Ovary (tissue), 3 donors: ENCODE results near the gene KRTAP12-1.

Experiments
- EP300 ChIP-seq: sonication (generic); formaldehyde crosslinking; IDR thresholded peaks from one replicate; pipeline ENCODE4 v1.6.1; 2017; ENCODE audit warnings: antibody characterized with exemption
- POLR2A ChIP-seq: fragments of 450-650 bp; IDR thresholded peaks from one replicate; pipeline ENCODE4 v1.6.1; 2017; ENCODE audit warnings: antibody characterized with exemption, mild to moderate bottlenecking, moderate library complexity
- TF ChIP-seq, protein P1 (sequence below), 3 donors: fragments of 450-650 bp in 2 of 3; fragments of 200-600 bp in 1 of 3; IDR thresholded peaks; one replicate each; pipeline versions ENCODE4 v1.5.1 to v1.8.0; 2016 to 2022; ENCODE audit warnings: antibody characterized with exemption in 3 of 3, mild to moderate bottlenecking in 1 of 3
- donor health status: DM: no; HTN: no; CAD: no.

DNA sequence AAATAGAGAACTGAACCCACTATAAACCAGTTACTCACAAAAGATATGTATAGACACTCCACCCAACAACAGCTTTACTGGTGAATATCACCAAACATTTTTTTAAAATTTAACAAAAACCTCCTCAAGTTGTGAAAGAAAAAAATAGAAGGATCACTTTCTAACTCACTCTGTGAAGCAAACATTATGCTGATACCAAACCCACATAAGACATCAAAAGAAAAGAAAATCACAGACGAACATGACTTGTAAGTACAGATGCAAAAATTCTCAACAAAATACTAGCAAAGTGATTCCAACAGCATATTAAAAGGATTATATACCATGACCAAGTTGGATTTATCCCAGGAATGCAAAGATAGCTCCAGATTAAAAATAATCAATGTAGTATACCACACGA, 9.7 kb upstream of the KRTAP12-1 start:
- TF ChIP-seq, protein P1, sequence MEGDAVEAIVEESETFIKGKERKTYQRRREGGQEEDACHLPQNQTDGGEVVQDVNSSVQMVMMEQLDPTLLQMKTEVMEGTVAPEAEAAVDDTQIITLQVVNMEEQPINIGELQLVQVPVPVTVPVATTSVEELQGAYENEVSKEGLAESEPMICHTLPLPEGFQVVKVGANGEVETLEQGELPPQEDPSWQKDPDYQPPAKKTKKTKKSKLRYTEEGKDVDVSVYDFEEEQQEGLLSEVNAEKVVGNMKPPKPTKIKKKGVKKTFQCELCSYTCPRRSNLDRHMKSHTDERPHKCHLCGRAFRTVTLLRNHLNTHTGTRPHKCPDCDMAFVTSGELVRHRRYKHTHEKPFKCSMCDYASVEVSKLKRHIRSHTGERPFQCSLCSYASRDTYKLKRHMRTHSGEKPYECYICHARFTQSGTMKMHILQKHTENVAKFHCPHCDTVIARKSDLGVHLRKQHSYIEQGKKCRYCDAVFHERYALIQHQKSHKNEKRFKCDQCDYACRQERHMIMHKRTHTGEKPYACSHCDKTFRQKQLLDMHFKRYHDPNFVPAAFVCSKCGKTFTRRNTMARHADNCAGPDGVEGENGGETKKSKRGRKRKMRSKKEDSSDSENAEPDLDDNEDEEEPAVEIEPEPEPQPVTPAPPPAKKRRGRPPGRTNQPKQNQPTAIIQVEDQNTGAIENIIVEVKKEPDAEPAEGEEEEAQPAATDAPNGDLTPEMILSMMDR (IDR thresholded peaks at IDR 0.05) = no peak
- TF ChIP-seq EP300 = no peak
- TF ChIP-seq POLR2A = no peak
